SK-N-SH treated with all-trans-retinoic acid at 6 μM for 48 hours (cell line): ENCODE results near the gene SFI1.

ENCODE experiments used
- ATAC-seq: fragments of 200-7000 bp; cut with Tn5 transposase; 3 replicates; pipeline ENCODE4 v1.9.1; 2020; ENCODE audit warnings: mild to moderate bottlenecking, moderate library complexity
- ARNTL ChIP-seq: fragments of 450-650 bp; formaldehyde crosslinking; IDR thresholded peaks from 2 replicates; pipeline ENCODE4 v1.5.0; 2020; ENCODE audit warnings: low read depth, mild to moderate bottlenecking, moderate library complexity, borderline replicate concordance
- BACH2 ChIP-seq: fragments of 250-450 bp; sonication (Bioruptor Pico); IDR thresholded peaks from 2 replicates; pipeline ENCODE4 v1.9.0; 2021; ENCODE audit warnings: mild to moderate bottlenecking, borderline replicate concordance
- CREB5 ChIP-seq: fragments of 250-450 bp; sonication (Bioruptor Pico); IDR thresholded peaks from 2 replicates; pipeline ENCODE4 v1.5.1; 2020; ENCODE audit warnings: low read depth, mild to moderate bottlenecking, moderate library complexity
- ESRRG ChIP-seq: fragments of 250-450 bp; sonication (Bioruptor Pico); IDR thresholded peaks from 2 replicates; pipeline ENCODE4 v1.6.1; 2021; ENCODE audit warnings: mild to moderate bottlenecking
- GLIS3 ChIP-seq: fragments of 250-450 bp; sonication (Bioruptor Pico); IDR thresholded peaks from 2 replicates; pipeline ENCODE4 v1.5.0; 2020; ENCODE audit warnings: mild to moderate bottlenecking, moderate library complexity
- ISL1 ChIP-seq: fragments of 250-450 bp; sonication (Bioruptor Pico); IDR thresholded peaks from 2 replicates; pipeline ENCODE4 v2.1.2; 2022; ENCODE audit warnings: mild to moderate bottlenecking, moderate library complexity
- OSR1 ChIP-seq: fragments of 250-450 bp; sonication (Bioruptor Pico); IDR thresholded peaks from 2 replicates; pipeline ENCODE4 v1.8.0; 2022; ENCODE audit warnings: moderate library complexity, mild to moderate bottlenecking, inconsistent platforms
- PATZ1 ChIP-seq: fragments of 250-450 bp; sonication (Bioruptor Pico); IDR thresholded peaks from 2 replicates; pipeline ENCODE4 v1.8.0; 2020; ENCODE audit warnings: mild to moderate bottlenecking, moderate library complexity, borderline replicate concordance
- POU6F1 ChIP-seq: fragments of 250-450 bp; sonication (Bioruptor Pico); IDR thresholded peaks from 2 replicates; pipeline ENCODE4 v1.8.0; 2021; ENCODE audit warnings: low read depth, mild to moderate bottlenecking, moderate library complexity, borderline replicate concordance
- PPARA ChIP-seq: fragments of 250-450 bp; sonication (Bioruptor Pico); IDR thresholded peaks from 2 replicates; pipeline ENCODE4 v1.5.0; 2020; ENCODE audit warnings: mild to moderate bottlenecking, borderline replicate concordance
- RARB ChIP-seq: fragments of 250-450 bp; sonication (Bioruptor Pico); IDR thresholded peaks from 2 replicates; pipeline ENCODE4 v1.8.0; 2021; ENCODE audit warnings: mild to moderate bottlenecking, moderate library complexity
- SNAI2 ChIP-seq: fragments of 250-450 bp; sonication (Bioruptor Pico); IDR thresholded peaks from 2 replicates; pipeline ENCODE4 v1.5.0; 2020; ENCODE audit warnings: mild to moderate bottlenecking, moderate library complexity
- TCF4 ChIP-seq: fragments of 250-450 bp; sonication (Bioruptor Pico); IDR thresholded peaks from 2 replicates; pipeline ENCODE4 v1.8.0; 2021; ENCODE audit warnings: mild to moderate bottlenecking, moderate library complexity, borderline replicate concordance
- TOX ChIP-seq: fragments of 250-450 bp; sonication (Bioruptor Pico); IDR thresholded peaks from 2 replicates; pipeline ENCODE4 v1.8.0; 2021; ENCODE audit warnings: mild to moderate bottlenecking, moderate library complexity, borderline replicate concordance
- TSHZ2 ChIP-seq: fragments of 250-450 bp; sonication (Bioruptor Pico); IDR thresholded peaks from 2 replicates; pipeline ENCODE4 v1.5.0; 2020; ENCODE audit warnings: mild to moderate bottlenecking, moderate library complexity
- ZC3H10 ChIP-seq: fragments of 250-450 bp; sonication (Bioruptor Pico); IDR thresholded peaks from 2 replicates; pipeline ENCODE4 v1.5.1; 2021; ENCODE audit warnings: mild to moderate bottlenecking, moderate library complexity
- ZFP3 ChIP-seq: fragments of 250-450 bp; sonication (Bioruptor Pico); IDR thresholded peaks from 2 replicates; pipeline ENCODE4 v1.5.0; 2020; ENCODE audit warnings: mild to moderate bottlenecking, moderate library complexity
- ZFP30 ChIP-seq: fragments of 450-650 bp; formaldehyde crosslinking; IDR thresholded peaks from 2 replicates; pipeline ENCODE4 v1.5.0; 2022; ENCODE audit warnings: mild to moderate bottlenecking, moderate library complexity
- ZNF565 ChIP-seq: fragments of 450-650 bp; formaldehyde crosslinking; conservative IDR thresholded peaks from 2 replicates; pipeline ENCODE4 v1.5.0; 2020; ENCODE audit warnings: low read depth, mild to moderate bottlenecking, moderate library complexity
- ZNF70 ChIP-seq: fragments of 450-650 bp; formaldehyde crosslinking; IDR thresholded peaks from 2 replicates; pipeline ENCODE4 v1.5.0; 2020; ENCODE audit warnings: mild to moderate bottlenecking, moderate library complexity
- ZNF8 ChIP-seq: fragments of 450-650 bp; formaldehyde crosslinking; IDR thresholded peaks from 2 replicates; pipeline ENCODE4 v1.5.0; 2020; ENCODE audit warnings: mild to moderate bottlenecking, moderate library complexity

The SFI1 gene

GRCh38 chr22:31618057-31618456 lies 121.7 kb downstream of the SFI1 start:
- no peak for ATAC-seq
- TF ChIP-seq ZFP30 (CRISPR knock-in tag) (no peak), SNAI2 (CRISPR knock-in tag) (no peak), ISL1 (CRISPR knock-in tag) (no peak), PPARA (no peak)
- TF ChIP-seq, all 23 proteins: peak for 0

GRCh38 chr22:31618471-31619176 lies 122.3 kb downstream of the SFI1 start:
- TF ChIP-seq ARNTL (CRISPR knock-in tag) (no peak), SNAI2 (CRISPR knock-in tag) (no peak), TSHZ2 (no peak), CREB5 (CRISPR knock-in tag) (no peak), OSR1 (CRISPR knock-in tag) (no peak), ZNF565 (CRISPR knock-in tag) (no peak), RARB (no peak), ISL1 (CRISPR knock-in tag) (no peak)
- ATAC-seq, result no peak

- no peak for ATAC-seq
- TF ChIP-seq OSR1 (CRISPR knock-in tag) (no peak), ARNTL (CRISPR knock-in tag) (no peak)
Observed at GRCh38 chr22:31619611-31620300, 123.4 kb downstream of the SFI1 start.

GRCh38 chr22:31620756-31621480 lies 124.6 kb downstream of the SFI1 start:
- TF ChIP-seq ARNTL (CRISPR knock-in tag), result no peak
- TF ChIP-seq POU6F1 (CRISPR knock-in tag), result no peak
- TF ChIP-seq TCF4 (CRISPR knock-in tag), result no peak
- TF ChIP-seq GLIS3 (CRISPR knock-in tag), result no peak
- TF ChIP-seq PATZ1 (CRISPR knock-in tag), result no peak
- no peak for TF ChIP-seq OSR1 (CRISPR knock-in tag)
- no peak for TF ChIP-seq TSHZ2
- no peak for TF ChIP-seq SNAI2 (CRISPR knock-in tag)
- TF ChIP-seq ESRRG, result no peak
- TF ChIP-seq ZNF8 (CRISPR knock-in tag), result no peak
- TF ChIP-seq RARB, result no peak
- TF ChIP-seq BACH2 (CRISPR knock-in tag), result no peak
- no peak for TF ChIP-seq ZNF70
- no peak for TF ChIP-seq ZFP30 (CRISPR knock-in tag)
- no peak for TF ChIP-seq ZFP3 (CRISPR knock-in tag)
- no peak for TF ChIP-seq ZNF565 (CRISPR knock-in tag)
- TF ChIP-seq ZC3H10 (CRISPR knock-in tag), result no peak
- no peak for TF ChIP-seq CREB5 (CRISPR knock-in tag)
- no peak for TF ChIP-seq TOX (CRISPR knock-in tag)
- ATAC-seq, result no peak
